Mucosa of gallbladder (tissue), 1 donor: Measurements from ENCODE around the gene SMARCD1. TPM values are rescaled to one million over a fixed set of nuclear protein-coding genes. Genes with fewer than 3 reads are reported as not detected.

Source experiments
- DNase-seq: peaks from one replicate; pipeline ENCODE4 v3.0.0-alpha.2; 2020; ENCODE audit warnings: low spot score
- total RNA-seq: library from RNA; stranded (reverse); gene quantifications from one replicate; pipeline ENCODE4 v1.2.1, GENCODE V29; 2021
- donor health status: DM: no; HTN: no; CAD: no.

The SMARCD1 gene
- 49.5 TPM for total RNA-seq

GRCh38 chr12:50084775-50085614, at the start of gene SMARCD1:
SMARCD1 (plus strand) TSS chr12:50085342; CDS start chr12:50085370, 28 bp downstream.
- DNase-seq: peak; percentile 90

DNA sequence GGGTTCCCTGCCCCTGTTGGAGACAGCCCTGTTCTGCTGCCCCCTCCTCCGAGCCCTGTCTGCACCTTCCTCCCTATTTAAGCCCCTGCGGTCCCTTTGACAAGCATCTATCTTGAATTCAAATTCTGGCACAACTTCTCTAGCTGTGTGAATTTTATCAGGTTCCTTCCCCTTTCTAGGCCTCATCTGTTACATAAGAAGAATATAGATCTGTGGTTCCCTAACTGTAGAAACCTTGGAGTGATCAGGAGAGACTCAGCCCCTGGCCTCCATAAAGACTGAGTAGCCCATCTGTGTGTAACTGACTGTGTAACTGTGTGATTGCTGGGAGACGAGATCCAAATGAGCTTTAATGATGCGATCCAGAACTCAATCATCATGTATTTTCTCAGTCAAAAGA, 46.8 kb upstream of the SMARCD1 start:
- no peak for DNase-seq

GRCh38 chr12:50039151-50039835, 45.8 kb upstream of the SMARCD1 start:
- peak; percentile 84 for DNase-seq

DNA sequence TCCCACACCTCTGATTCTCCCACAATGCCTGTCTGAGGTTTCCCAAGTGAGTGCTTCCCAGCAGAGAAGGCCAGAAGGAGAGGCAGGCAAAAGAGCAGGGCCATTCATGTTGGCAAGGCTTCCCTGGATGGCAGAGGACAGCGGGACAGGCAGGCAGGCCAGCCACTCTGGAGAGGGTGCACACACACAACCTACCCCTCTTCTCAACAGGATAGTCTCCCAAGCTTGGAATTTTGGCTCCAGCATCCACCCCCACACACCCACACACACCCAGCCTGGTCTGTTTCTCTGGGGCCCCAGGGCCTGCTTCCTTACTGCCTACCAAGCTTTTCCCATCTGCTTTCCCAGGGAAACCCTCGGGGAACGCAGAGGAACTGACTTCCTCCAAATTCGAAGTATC, 44.5 kb upstream of the SMARCD1 start:
- DNase-seq: no peak

- DNase-seq: no peak
Observed at GRCh38 chr12:50041062-50041860, 43.9 kb upstream of the SMARCD1 start.

- no peak for DNase-seq
Observed at GRCh38 chr12:50041962-50042361, 43.2 kb upstream of the SMARCD1 start.

DNA sequence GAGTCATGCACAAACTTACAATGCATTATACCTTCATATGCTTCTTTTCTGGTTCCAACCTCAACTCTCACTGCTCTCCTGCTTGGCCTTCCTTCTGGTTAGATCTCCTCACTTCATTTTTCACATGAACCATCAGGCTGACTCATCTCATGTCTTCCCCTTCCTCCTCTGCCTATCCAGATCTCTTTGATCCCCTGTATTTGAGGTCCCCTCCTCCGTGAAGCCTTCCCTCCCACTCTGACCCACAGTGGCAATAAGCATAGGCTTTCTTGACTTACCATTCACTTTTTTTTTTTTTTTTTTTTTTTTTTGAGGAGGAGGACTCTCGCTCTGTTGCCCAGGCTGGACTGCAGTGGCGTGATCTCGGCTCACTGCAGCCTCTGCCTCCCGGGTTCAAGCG, 42.4 kb upstream of the SMARCD1 start:
- DNase-seq: no peak

- no peak for DNase-seq
Observed at GRCh38 chr12:50043308-50043707, 41.8 kb upstream of the SMARCD1 start.

- no peak for DNase-seq
Observed at GRCh38 chr12:50043854-50044253, 41.3 kb upstream of the SMARCD1 start.

DNA sequence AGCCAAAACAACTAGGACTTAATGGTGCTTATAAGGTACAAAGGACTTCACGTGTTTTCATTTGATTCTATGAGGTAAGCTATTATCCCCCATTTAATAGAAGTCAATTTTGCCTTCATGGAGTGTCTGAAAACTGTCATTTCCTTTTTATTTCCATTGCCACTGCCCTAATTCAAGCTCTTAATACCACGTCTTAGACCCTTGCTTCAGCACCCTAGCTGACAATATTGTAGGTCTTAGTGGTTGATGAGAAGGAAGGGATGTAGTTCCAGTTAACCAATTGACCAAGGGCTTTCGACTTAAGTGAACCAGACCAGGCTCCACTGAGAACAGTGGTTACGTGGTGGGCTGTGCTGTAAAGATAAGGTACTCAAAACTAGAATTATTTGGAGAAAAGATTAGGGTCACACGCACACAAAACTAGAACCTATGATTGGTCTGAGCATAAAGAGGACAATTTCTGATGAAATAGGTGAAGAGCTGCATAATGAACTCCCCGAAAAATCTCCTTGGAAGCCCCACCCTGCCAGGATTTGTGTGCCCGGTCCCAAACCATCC, 37.4 kb upstream of the SMARCD1 start:
- DNase-seq: no peak

GRCh38 chr12:50049254-50050118, 35.7 kb upstream of the SMARCD1 start:
- no peak for DNase-seq

DNA sequence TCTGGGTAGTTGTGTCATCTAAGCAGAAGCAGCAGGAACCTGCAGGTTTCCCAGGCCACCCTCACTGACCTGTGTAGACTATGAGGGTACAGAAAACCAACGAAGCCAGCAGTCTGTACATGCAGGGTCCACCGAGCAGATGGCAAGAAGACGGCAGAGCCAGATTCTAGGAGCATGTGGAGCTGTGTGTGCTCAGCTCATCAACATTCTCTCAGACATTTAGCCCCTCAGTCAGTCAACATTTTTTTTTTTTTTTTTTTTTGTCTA, 35.1 kb upstream of the SMARCD1 start:
- no peak for DNase-seq

- no peak for DNase-seq
Observed at GRCh38 chr12:50050410-50051098, 34.6 kb upstream of the SMARCD1 start.

DNA sequence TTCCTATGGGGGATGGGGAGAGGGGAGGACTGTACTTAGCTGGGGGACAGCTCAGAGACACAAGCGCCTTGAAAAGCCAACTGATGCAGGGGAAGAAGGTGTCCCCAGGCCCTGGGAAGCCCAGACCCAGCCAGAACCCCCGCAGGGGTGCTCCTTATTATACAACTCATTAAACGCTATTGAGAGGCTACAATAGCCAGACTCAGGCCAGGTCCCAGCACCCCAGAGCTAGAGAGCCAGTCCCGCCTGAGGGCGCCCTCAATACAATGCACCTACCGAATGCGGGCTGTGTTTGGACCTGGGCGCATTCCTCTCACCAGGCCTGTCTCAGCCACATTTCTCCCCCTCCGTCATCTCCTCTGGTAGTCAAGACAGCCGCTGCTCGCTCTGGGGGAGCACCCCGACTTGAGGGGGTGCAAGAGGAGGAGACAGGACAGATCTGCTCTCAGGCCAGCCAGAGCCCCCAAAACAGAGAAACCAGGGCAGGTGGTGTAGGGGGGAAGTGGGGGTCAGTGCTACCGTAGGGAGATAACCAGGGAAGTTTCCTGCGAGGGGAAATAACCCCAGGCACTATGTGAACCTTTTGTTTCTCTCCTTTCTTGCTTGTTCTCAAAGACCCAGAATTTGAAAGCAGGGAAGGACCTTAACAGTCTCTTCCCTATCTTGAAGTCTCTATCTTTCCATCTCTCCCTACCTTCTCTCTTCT, 33.9 kb upstream of the SMARCD1 start:
- no peak for DNase-seq

GRCh38 chr12:50052544-50052943, 32.6 kb upstream of the SMARCD1 start:
- DNase-seq: no peak

- no peak for DNase-seq
Observed at GRCh38 chr12:50052964-50053363, 32.2 kb upstream of the SMARCD1 start.

DNA sequence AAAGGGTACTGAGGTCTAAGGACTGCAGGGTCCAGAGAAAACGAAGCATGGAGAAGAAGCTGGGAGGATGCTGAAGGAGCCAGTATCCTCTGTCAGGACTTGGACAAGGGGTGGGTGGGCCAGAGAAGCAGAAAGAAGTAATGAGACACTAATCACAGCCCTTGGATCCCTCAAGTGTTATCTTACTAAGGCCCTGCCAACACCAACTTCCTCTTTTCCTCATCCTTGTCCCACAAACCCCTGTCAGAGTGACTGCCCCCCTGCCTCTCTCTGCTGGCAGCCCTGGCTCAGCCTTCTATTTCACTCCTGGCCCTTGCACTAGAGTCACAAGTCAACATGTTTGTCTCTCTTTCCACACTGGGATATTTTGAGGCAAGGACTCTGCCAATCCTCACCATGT, 31.6 kb upstream of the SMARCD1 start:
- no peak for DNase-seq

GRCh38 chr12:50055831-50056638, 29.1 kb upstream of the SMARCD1 start:
- peak; percentile 40 for DNase-seq

DNA sequence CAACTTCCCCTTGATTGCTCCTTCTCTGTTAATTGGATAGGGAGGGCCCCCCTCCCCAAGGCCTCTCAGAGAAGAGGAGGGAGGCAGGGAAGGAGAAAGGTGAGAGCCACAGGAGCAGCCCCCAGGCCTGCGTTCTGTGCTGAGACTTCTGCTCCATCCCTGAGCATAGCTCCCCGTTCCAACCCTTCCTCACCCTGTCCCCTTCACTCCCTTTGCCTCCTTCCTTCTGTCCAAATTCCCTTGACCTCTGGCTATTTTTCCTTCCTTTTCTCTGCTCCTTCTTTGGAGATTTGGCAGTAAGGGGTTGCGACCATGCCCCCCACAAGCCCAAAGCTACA, 28.5 kb upstream of the SMARCD1 start:
- no peak for DNase-seq
